HG02981 (cell line): Measurements from ENCODE around the gene HSD17B1.

Source experiments
- ATAC-seq: cut with Tn5 transposase; IDR thresholded peaks from one replicate; pipeline ENCODE4 v1.9.1; 2021; ENCODE audit warnings: mild to moderate bottlenecking, moderate library complexity; ENCODE audit not compliant: unreplicated experiment

HSD17B1 gene

GRCh38 chr17:42565523-42566214 is 12.9 kb downstream of the HSD17B1 start:
- ATAC-seq: no peak

GRCh38 chr17:42566215-42566882 is 13.6 kb downstream of the HSD17B1 start:
- no peak for ATAC-seq

- peak; percentile 58 for ATAC-seq
These were observed 14.3 kb downstream of the HSD17B1 start, which contains the start of gene MLX for GRCh38 chr17:42566883-42567573. MLX (plus strand) TSS chr17:42567100; CDS start chr17:42567125, 25 bp downstream.

GRCh38 chr17:42568341-42569111 is 15.8 kb downstream of the HSD17B1 start:
- ATAC-seq: no peak

- no peak for ATAC-seq
These were observed 18.9 kb downstream of the HSD17B1 start for GRCh38 chr17:42571435-42572225.

- ATAC-seq: no peak
These were observed 20.4 kb downstream of the HSD17B1 start for GRCh38 chr17:42573095-42573494.

- ATAC-seq: no peak
These were observed 21.7 kb downstream of the HSD17B1 start for GRCh38 chr17:42574463-42574862.

- no peak for ATAC-seq
These were observed 24.4 kb downstream of the HSD17B1 start for GRCh38 chr17:42577140-42577531.

- peak; percentile 69 for ATAC-seq
These were observed 25.0 kb downstream of the HSD17B1 start, which contains the start of gene PSMC3IP for GRCh38 chr17:42577532-42578281. PSMC3IP (minus strand) TSS chr17:42577729; CDS start chr17:42577686, 43 bp downstream.

GRCh38 chr17:42578282-42578869 is 25.7 kb downstream of the HSD17B1 start:
- peak; percentile 63 for ATAC-seq

- ATAC-seq: no peak
These were observed 27.2 kb downstream of the HSD17B1 start for GRCh38 chr17:42579794-42580551.

GRCh38 chr17:42581744-42582270 is 29.1 kb downstream of the HSD17B1 start:
- ATAC-seq: no peak

- no peak for ATAC-seq
These were observed 32.2 kb downstream of the HSD17B1 start for GRCh38 chr17:42584880-42585279.

- no peak for ATAC-seq
These were observed 32.6 kb downstream of the HSD17B1 start for GRCh38 chr17:42585353-42585752.

- no peak for ATAC-seq
These were observed 33.9 kb downstream of the HSD17B1 start for GRCh38 chr17:42586514-42587230.

- ATAC-seq: no peak
These were observed 38.2 kb downstream of the HSD17B1 start for GRCh38 chr17:42590886-42591285.

- no peak for ATAC-seq
These were observed 38.7 kb downstream of the HSD17B1 start for GRCh38 chr17:42591411-42591810.
